CD4-positive, alpha-beta memory T cell (primary cell): Measurements from ENCODE around the gene NYNRIN. TPM values are rescaled to one million over a fixed set of nuclear protein-coding genes. Genes with fewer than 3 reads are reported as not detected.
A peak's percentile ranks its signal among the peaks of the same experiment; 100 is the strongest.

Experiments
- CTCF ChIA-PET: fragments of 350-600 bp; sonication (Branson Sonifier 250); formaldehyde crosslinking; loops from one replicate; lab custom pipeline; 2021; ENCODE audit warnings: inconsistent platforms; ENCODE audit not compliant: partially characterized antibody; lab: Charles Lee
- POLR2A ChIA-PET: fragments of 350-600 bp; sonication (Branson Sonifier 250); formaldehyde crosslinking; loops from one replicate; lab custom pipeline; 2021; ENCODE audit not compliant: partially characterized antibody; lab: Charles Lee
- DNase-seq, 5 donors: peaks; one replicate each; pipeline versions ENCODE4 v3.0.0 to v3.0.0-alpha.2; 2020 to 2022; ENCODE audit warnings: mixed read lengths in 1 of 5
- H3K27ac ChIP-seq: one replicate; pipeline ENCODE4 v1.7.0; 2013; ENCODE audit warnings: low read depth, low read length
- H3K27me3 ChIP-seq: 2 replicates; pipeline ENCODE4 v1.7.0; 2013; ENCODE audit warnings: mild to moderate bottlenecking, low read length, moderate library complexity; ENCODE audit not compliant: insufficient read depth
- H3K36me3 ChIP-seq: 2 replicates; pipeline ENCODE4 v1.7.0; 2013; ENCODE audit warnings: mild to moderate bottlenecking, low read length, moderate library complexity; ENCODE audit not compliant: insufficient read depth
- H3K4me1 ChIP-seq: 2 replicates; pipeline ENCODE4 v1.7.0; 2013; ENCODE audit warnings: mild to moderate bottlenecking, low read length, moderate library complexity; ENCODE audit not compliant: insufficient read depth
- H3K4me3 ChIP-seq, 2 donors: one replicate each; pipeline ENCODE4 v1.7.0; 2013; ENCODE audit warnings: low read length in 2 of 2, mild to moderate bottlenecking in 1 of 2
- H3K9me3 ChIP-seq, 2 donors: one replicate each; pipeline ENCODE4 v1.7.0; 2013; ENCODE audit warnings: low read length in 2 of 2, control low read depth in 1 of 2; ENCODE audit not compliant: control insufficient read depth in 1 of 2
- H3K27ac Mint-ChIP-seq, 7 donors: one replicate each; pipeline ENCODE4 v1.8.0; 2020 to 2021; ENCODE audit warnings: mixed read lengths in 7 of 7, mild to moderate bottlenecking in 6 of 7, inconsistent platforms in 3 of 7, moderate library complexity in 3 of 7
- H3K27me3 Mint-ChIP-seq, 2 donors: one replicate each; pipeline ENCODE4 v1.8.0; 2020 to 2021; ENCODE audit warnings: mixed read lengths in 2 of 2
- H3K36me3 Mint-ChIP-seq, 2 donors: one replicate each; pipeline ENCODE4 v1.8.0; 2020 to 2021; ENCODE audit warnings: mixed read lengths in 2 of 2, inconsistent platforms in 1 of 2, mild to moderate bottlenecking in 1 of 2
- H3K4me1 Mint-ChIP-seq, 4 donors: one replicate each; pipeline ENCODE4 v1.8.0; 2020 to 2021; ENCODE audit warnings: mixed read lengths in 4 of 4, mild to moderate bottlenecking in 1 of 4
- H3K4me3 Mint-ChIP-seq, 8 donors: one replicate each; pipeline ENCODE4 v1.8.0; 2020 to 2021; ENCODE audit warnings: mixed read lengths in 8 of 8, mild to moderate bottlenecking in 7 of 8, moderate library complexity in 6 of 8, inconsistent platforms in 3 of 8
- H3K9me3 Mint-ChIP-seq, 8 donors: one replicate each; pipeline ENCODE4 v1.8.0; 2020 to 2021; ENCODE audit warnings: mixed read lengths in 8 of 8, mild to moderate bottlenecking in 5 of 8, inconsistent platforms in 3 of 8, moderate library complexity in 1 of 8
- intact Hi-C: fragments of 100-400 bp; cut with micrococcal nuclease; formaldehyde crosslinking; loops from one replicate; pipeline ENCODE4 v1.15.1; 2023
- polyA plus RNA-seq, 2 donors: library from polyadenylated mRNA; unstranded; fragments of 300-500 nt; fragmentation: Illumina TruSeq; gene quantifications; one replicate each; pipeline ENCODE4 v1.2.3, GENCODE V29; 2021
- total RNA-seq, 2 experiments: library from RNA; stranded (reverse); gene quantifications; one replicate each; pipeline ENCODE4 v1.2.3, GENCODE V29; 2021

Gene NYNRIN
- total and polyA plus RNA-seq, 4 experiments from 2014 or later = 0.02 to 0.32 TPM; not detected in 2

DNA sequence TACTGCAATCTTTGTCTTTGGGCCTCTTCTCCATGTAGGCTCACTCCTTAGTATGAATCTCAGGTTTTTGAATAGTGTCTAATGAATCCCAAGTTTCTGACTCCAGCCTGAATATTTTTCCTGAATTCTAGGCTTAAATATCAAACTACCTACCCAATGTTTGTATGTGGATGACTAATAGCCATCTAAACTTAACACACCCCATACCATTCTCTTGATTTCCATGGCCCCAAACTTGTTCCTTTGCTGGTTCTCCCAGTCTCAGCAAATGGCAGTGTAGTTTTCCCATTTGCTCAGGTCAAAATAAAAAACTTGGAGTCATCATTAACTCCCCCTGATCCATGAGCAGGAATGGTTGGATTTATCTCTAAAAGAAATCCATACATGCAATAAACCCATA lies 62.5 kb downstream of the NYNRIN start:
- CTCF ChIA-PET = interaction anchor here (1.0 kb wide), 1 partner anchor 20 kb away, joined by 4 read pairs; no protein-coding TSS in a partner anchor
- no peaks in the 10 kb centered on the region for H3K27me3 Mint-ChIP-seq
- no peak overlapping the region for H3K4me3 Mint-ChIP-seq
- POLR2A ChIA-PET = interaction anchor here (1.2 kb wide), 1 partner anchor 31 kb away, joined by 3 read pairs; the partner anchor contains the start of gene KHNYN
- H3K36me3 Mint-ChIP-seq = peaks cover 0 to 8% of the 10 kb centered on the region in 2 donors
- H3K9me3 Mint-ChIP-seq = peaks cover 0 to 8% (median 2%) of the 10 kb centered on the region in 8 donors
- no peak for DNase-seq
- Histone ChIP-seq H3K9me3 (no peaks in the 10 kb centered on the region), H3K27me3 (no peaks in the 10 kb centered on the region), H3K27ac (no peak overlapping the region), H3K4me1 (peaks cover 27% of the 10 kb centered on the region), H3K4me3 (no peak overlapping the region), H3K36me3 (no peaks in the 10 kb centered on the region)
- intact Hi-C loops = no loop called here
- no peak overlapping the region for H3K27ac Mint-ChIP-seq
- peaks cover 16 to 28% (median 23%) of the 10 kb centered on the region in 4 donors for H3K4me1 Mint-ChIP-seq

DNA sequence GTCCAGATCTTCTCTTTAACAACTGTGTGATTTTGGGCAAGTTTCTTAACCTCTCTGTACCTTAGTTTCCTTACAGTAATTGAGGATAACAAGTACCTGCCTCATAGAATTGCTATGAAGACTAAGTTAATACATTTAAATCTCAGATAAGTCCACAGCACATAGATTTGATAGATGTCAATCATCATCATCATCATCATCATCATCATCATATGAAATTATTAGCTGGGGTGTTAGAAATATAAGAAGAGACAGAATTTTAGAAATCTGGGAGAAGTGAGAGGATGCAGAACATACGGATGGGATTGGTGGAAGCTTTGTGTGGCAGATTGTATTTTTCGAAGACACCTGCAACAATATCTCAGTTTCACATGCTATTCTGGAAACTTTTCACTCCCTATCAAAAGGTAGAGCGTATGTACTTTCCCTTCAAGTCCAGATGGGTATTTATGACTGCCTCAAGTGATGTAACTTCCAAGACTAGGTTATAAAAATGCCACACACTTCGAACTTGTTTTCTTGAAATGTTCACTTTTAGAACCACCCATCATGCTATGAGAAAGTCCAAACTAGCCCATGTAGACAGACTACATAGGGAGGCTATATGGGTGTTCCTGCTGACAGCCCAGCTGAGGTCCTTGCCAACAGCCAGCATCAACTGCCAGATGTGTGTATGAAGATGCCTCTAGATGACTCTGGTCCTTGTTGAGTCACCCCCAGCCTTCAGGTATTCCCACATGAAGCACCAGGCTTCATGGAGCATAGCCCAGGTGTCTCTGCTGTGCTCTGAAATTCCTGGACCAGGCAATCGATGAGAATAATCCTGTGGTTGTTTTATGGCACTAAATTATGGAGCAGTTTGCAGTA lies 64.4 kb downstream of the NYNRIN start:
- H3K9me3 Mint-ChIP-seq = peaks cover 0 to 2% (median 0%) of the 10 kb centered on the region in 8 donors
- Histone ChIP-seq H3K4me1 (peaks cover 27% of the 10 kb centered on the region), H3K4me3 (no peak overlapping the region), H3K9me3 (no peaks in the 10 kb centered on the region), H3K27ac (no peak overlapping the region), H3K27me3 (no peaks in the 10 kb centered on the region), H3K36me3 (no peaks in the 10 kb centered on the region)
- peak overlapping the region in 1 of 8 donors; percentile 31 for H3K4me3 Mint-ChIP-seq
- peak overlapping the region in 1 of 7 donors; percentile 3 for H3K27ac Mint-ChIP-seq
- ChIA-PET POLR2A (no interaction called here), CTCF (no interaction called here)
- intact Hi-C loops = no loop called here
- DNase-seq = no peak
- H3K36me3 Mint-ChIP-seq = peaks cover 0 to 2% of the 10 kb centered on the region in 2 donors
- H3K4me1 Mint-ChIP-seq = peaks cover 16 to 28% (median 20%) of the 10 kb centered on the region in 4 donors
- no peaks in the 10 kb centered on the region for H3K27me3 Mint-ChIP-seq

DNA sequence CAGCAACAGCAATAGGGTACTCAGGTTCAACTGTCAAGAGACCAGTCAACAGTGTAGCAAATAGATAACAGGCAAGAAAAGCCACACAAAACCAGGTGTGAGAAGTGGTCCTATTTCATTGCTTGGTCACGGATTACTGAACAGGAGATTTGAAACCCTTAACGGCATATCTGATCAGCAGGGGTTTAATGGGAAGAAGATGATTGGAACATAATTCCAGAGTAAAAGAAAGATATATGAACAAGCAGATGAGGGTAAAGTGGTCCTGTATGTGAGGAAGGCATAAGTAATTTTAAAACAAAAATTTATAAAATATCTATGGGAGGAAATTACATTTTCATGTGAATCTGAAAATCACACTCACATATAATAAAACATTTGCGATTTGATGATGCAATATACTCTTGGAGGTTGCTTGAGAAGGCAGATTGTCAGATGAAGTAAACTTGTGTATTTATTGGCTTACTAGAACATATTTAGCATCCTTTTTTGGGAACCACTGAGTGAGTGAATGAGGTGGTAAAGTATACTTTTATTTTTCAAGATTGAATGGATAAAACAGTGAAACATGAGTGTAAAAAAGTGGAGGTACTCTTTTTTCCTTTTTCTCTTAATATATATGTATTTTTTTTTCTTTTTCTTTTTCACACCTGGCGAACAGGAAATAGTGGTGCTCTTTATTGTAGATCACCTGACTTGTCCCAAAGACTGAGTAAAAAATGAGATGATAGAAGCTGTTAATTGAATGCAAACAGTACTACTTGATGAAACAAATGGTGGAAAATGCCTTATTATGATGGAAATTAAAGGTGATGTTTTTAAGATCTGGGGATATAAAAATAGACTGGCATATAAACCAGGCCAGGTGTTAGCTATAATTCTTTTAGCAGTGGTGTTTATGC lies 65.3 kb downstream of the NYNRIN start:
- intact Hi-C loops = no loop called here
- Histone ChIP-seq H3K4me3 (no peak overlapping the region), H3K27ac (no peak overlapping the region), H3K4me1 (peaks cover 27% of the 10 kb centered on the region), H3K27me3 (no peaks in the 10 kb centered on the region), H3K9me3 (no peaks in the 10 kb centered on the region), H3K36me3 (no peaks in the 10 kb centered on the region)
- DNase-seq = no peak
- Mint-ChIP-seq H3K4me3 (peak overlapping the region in 5 of 8 donors; percentile 1 to 65 (median 58)), H3K27ac (peak overlapping the region in 2 of 7 donors; percentile 50 to 53), H3K9me3 (peaks cover 0 to 2% (median 0%) of the 10 kb centered on the region in 8 donors), H3K27me3 (no peaks in the 10 kb centered on the region), H3K4me1 (peaks cover 16 to 28% (median 20%) of the 10 kb centered on the region in 4 donors), H3K36me3 (no peaks in the 10 kb centered on the region)
- ChIA-PET POLR2A (no interaction called here), CTCF (interaction anchor here (1.0 to 1.2 kb wide), 3 partner anchors 14 to 28 kb away, joined by 3 read pairs; no protein-coding TSS in a partner anchor)

DNA sequence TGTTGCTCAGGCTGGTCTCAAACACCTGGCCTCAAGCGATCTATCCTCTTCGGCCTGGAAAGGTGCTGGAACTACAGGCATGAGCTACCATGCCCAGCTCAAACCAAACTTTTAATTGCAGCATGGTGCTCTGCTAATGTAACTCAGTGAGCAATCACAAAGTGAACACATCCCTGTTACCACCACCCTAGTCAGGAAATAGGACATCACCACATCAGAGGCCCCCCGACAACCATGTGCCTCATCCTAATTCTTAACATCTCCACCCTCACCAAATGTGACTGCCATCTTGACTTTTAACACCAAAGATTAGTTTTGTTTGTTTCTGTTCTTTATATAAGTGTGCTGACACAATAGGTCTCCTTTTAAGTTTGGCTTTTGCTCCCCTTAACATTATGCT lies 66.6 kb downstream of the NYNRIN start:
- H3K9me3 ChIP-seq = no peaks in the 10 kb centered on the region
- intact Hi-C loops = no loop called here
- Mint-ChIP-seq H3K27me3 (no peaks in the 10 kb centered on the region), H3K27ac (peak overlapping the region in 2 of 7 donors; percentile 7 to 72), H3K4me3 (peak overlapping the region in 6 of 8 donors; percentile 1 to 76 (median 64)), H3K9me3 (peaks cover 0 to 2% (median 0%) of the 10 kb centered on the region in 8 donors), H3K4me1 (peaks cover 16 to 28% (median 20%) of the 10 kb centered on the region in 4 donors), H3K36me3 (no peaks in the 10 kb centered on the region)
- ChIA-PET CTCF (interaction anchor here (1.0 to 1.2 kb wide), 3 partner anchors 13 to 30 kb away, joined by 3 read pairs; no protein-coding TSS in a partner anchor), POLR2A (no interaction called here)
- H3K27me3 ChIP-seq = no peaks in the 10 kb centered on the region
- no peak overlapping the region for H3K4me3 ChIP-seq
- DNase-seq = no peak
- H3K4me1 ChIP-seq = peaks cover 27% of the 10 kb centered on the region
- no peak overlapping the region for H3K27ac ChIP-seq
- H3K36me3 ChIP-seq = no peaks in the 10 kb centered on the region

DNA sequence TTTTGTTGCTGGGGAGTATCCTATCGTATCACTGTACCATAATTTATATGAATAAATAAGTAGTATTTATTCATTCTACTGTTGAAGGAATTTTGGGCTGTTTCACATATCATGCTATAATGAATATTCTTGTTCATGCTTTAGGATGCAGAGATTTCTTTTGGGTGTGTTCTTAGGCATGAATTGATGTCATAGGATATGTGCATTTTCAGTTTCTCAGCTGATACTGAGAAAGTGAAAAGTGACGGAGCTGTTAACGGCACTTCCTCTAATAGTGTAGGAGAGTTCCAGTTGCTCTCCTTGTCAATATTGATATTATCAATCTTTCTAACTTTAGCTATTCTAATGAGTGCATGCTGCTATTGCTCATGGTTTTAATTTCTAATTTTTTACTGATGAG lies 67.0 kb downstream of the NYNRIN start:
- Mint-ChIP-seq H3K4me1 (peaks cover 16 to 28% (median 20%) of the 10 kb centered on the region in 4 donors), H3K27ac (no peak overlapping the region), H3K36me3 (no peaks in the 10 kb centered on the region), H3K9me3 (peaks cover 0 to 3% (median 0%) of the 10 kb centered on the region in 8 donors), H3K4me3 (peak overlapping the region in 1 of 8 donors; percentile 62), H3K27me3 (peaks cover 0 to 2% of the 10 kb centered on the region in 2 donors)
- H3K4me3 ChIP-seq = no peak overlapping the region
- H3K36me3 ChIP-seq = no peaks in the 10 kb centered on the region
- intact Hi-C loops = no loop called here
- DNase-seq = no peak
- no peaks in the 10 kb centered on the region for H3K9me3 ChIP-seq
- H3K4me1 ChIP-seq = peaks cover 27% of the 10 kb centered on the region
- POLR2A ChIA-PET = no interaction called here
- no peak overlapping the region for H3K27ac ChIP-seq
- no peaks in the 10 kb centered on the region for H3K27me3 ChIP-seq
- CTCF ChIA-PET = no interaction called here
